ENCODE data around the gene MED29.
"Not testable (repeated sequence)": the region's sequence is repeated elsewhere in the genome, so short reads cannot be mapped to it uniquely, and the experiment has no call there.

The MED29 gene

GRCh38 chr19:39370735-39371134, 20.4 kb upstream of the MED29 start:
- H3K4me3 ChIP-seq (ENCODE audit: extremely low read depth, insufficient read depth, low read length, poor library complexity, severe bottlenecking), result no peak overlapping the region
- WGBS, 2 experiments (ENCODE audit: insufficient coverage in 2 of 2), result 100% methylated on average over 2 to 5 of the region's 5 CpGs
- H3K9me3 ChIP-seq (ENCODE audit: control insufficient read depth, low read length), result no peaks in the 10 kb centered on the region
- no peak overlapping the region for H3K27ac ChIP-seq (ENCODE audit: low read depth, low read length, severe bottlenecking)
- H3K4me1 ChIP-seq (ENCODE audit: control insufficient read depth, insufficient read depth, low read length, poor library complexity, severe bottlenecking), result no peaks in the 10 kb centered on the region
- peaks cover 93% of the 10 kb centered on the region for H3K36me3 ChIP-seq (ENCODE audit: control insufficient read depth, insufficient read depth, low read length)

GRCh38 chr19:39372047-39372802, 19.0 kb upstream of the MED29 start:
- Histone ChIP-seq H3K27ac (ENCODE audit: low read depth, low read length, severe bottlenecking) (no peak overlapping the region), H3K9me3 (ENCODE audit: control insufficient read depth, low read length) (no peaks in the 10 kb centered on the region), H3K4me1 (ENCODE audit: control insufficient read depth, insufficient read depth, low read length, poor library complexity, severe bottlenecking) (no peaks in the 10 kb centered on the region), H3K36me3 (ENCODE audit: control insufficient read depth, insufficient read depth, low read length) (peaks cover 93% of the 10 kb centered on the region), H3K4me3 (ENCODE audit: extremely low read depth, insufficient read depth, low read length, poor library complexity, severe bottlenecking) (no peak overlapping the region)
- 78 to 88% methylated on average over 5 to 8 of the region's 8 CpGs for WGBS, 2 experiments (ENCODE audit: insufficient coverage in 2 of 2)

GRCh38 chr19:39372941-39373340, 18.2 kb upstream of the MED29 start:
- WGBS, 2 experiments (ENCODE audit: insufficient coverage in 2 of 2), result 94 to 100% methylated on average over 1 to 2 of the region's 2 CpGs
- Histone ChIP-seq H3K4me3 (ENCODE audit: extremely low read depth, insufficient read depth, low read length, poor library complexity, severe bottlenecking) (no peak overlapping the region), H3K4me1 (ENCODE audit: control insufficient read depth, insufficient read depth, low read length, poor library complexity, severe bottlenecking) (no peaks in the 10 kb centered on the region), H3K9me3 (ENCODE audit: control insufficient read depth, low read length) (no peaks in the 10 kb centered on the region), H3K27ac (ENCODE audit: low read depth, low read length, severe bottlenecking) (no peak overlapping the region), H3K36me3 (ENCODE audit: control insufficient read depth, insufficient read depth, low read length) (peaks cover 94% of the 10 kb centered on the region)

GRCh38 chr19:39375929-39376328, 15.2 kb upstream of the MED29 start:
- no peak overlapping the region for H3K27ac ChIP-seq (ENCODE audit: low read depth, low read length, severe bottlenecking)
- H3K4me3 ChIP-seq (ENCODE audit: extremely low read depth, insufficient read depth, low read length, poor library complexity, severe bottlenecking), result no peak overlapping the region
- no peaks in the 10 kb centered on the region for H3K4me1 ChIP-seq (ENCODE audit: control insufficient read depth, insufficient read depth, low read length, poor library complexity, severe bottlenecking)
- peaks cover 96% of the 10 kb centered on the region for H3K36me3 ChIP-seq (ENCODE audit: control insufficient read depth, insufficient read depth, low read length)
- no peaks in the 10 kb centered on the region for H3K9me3 ChIP-seq (ENCODE audit: control insufficient read depth, low read length)

- WGBS, 2 experiments (ENCODE audit: insufficient coverage in 2 of 2), result 95 to 99% methylated on average over 12 to 17 of the region's 18 CpGs
- Histone ChIP-seq H3K4me1 (ENCODE audit: control insufficient read depth, insufficient read depth, low read length, poor library complexity, severe bottlenecking) (no peaks in the 10 kb centered on the region), H3K36me3 (ENCODE audit: control insufficient read depth, insufficient read depth, low read length) (peaks cover 93% of the 10 kb centered on the region)
Measured at GRCh38 chr19:39377373-39378362, 13.5 kb upstream of the MED29 start.

GRCh38 chr19:39379366-39379765, 11.8 kb upstream of the MED29 start:
- H3K4me1 ChIP-seq (ENCODE audit: control insufficient read depth, insufficient read depth, low read length, poor library complexity, severe bottlenecking); H3K9me3 ChIP-seq (ENCODE audit: control insufficient read depth, low read length); H3K4me3 ChIP-seq (ENCODE audit: extremely low read depth, insufficient read depth, low read length, poor library complexity, severe bottlenecking); H3K27ac ChIP-seq (ENCODE audit: low read depth, low read length, severe bottlenecking): not testable (repeated sequence)
- H3K36me3 ChIP-seq (ENCODE audit: control insufficient read depth, insufficient read depth, low read length), result peaks cover 96% of the 10 kb centered on the region
- 100% methylated on average over 3 of the region's 4 CpGs; no CpG with 5 or more reads in 1 of the 2 experiments for WGBS, 2 experiments (ENCODE audit: insufficient coverage in 2 of 2)

More at GRCh38 chr19:39377373-39378362, 13.5 kb upstream of the MED29 start:
- no peak overlapping the region for H3K27ac ChIP-seq (ENCODE audit: low read depth, low read length, severe bottlenecking)
- no peaks in the 10 kb centered on the region for H3K9me3 ChIP-seq (ENCODE audit: control insufficient read depth, low read length)
- H3K4me3 ChIP-seq (ENCODE audit: extremely low read depth, insufficient read depth, low read length, poor library complexity, severe bottlenecking), result no peak overlapping the region

GRCh38 chr19:39379865-39380396, 11.2 kb upstream of the MED29 start:
- Histone ChIP-seq H3K4me3 (ENCODE audit: extremely low read depth, insufficient read depth, low read length, poor library complexity, severe bottlenecking) (no peak overlapping the region), H3K27ac (ENCODE audit: low read depth, low read length, severe bottlenecking) (no peak overlapping the region), H3K9me3 (ENCODE audit: control insufficient read depth, low read length) (no peaks in the 10 kb centered on the region), H3K36me3 (ENCODE audit: control insufficient read depth, insufficient read depth, low read length) (peaks cover 96% of the 10 kb centered on the region), H3K4me1 (ENCODE audit: control insufficient read depth, insufficient read depth, low read length, poor library complexity, severe bottlenecking) (no peaks in the 10 kb centered on the region)
- WGBS, 2 experiments (ENCODE audit: insufficient coverage in 2 of 2), result 98% methylated on average over 11 to 13 of the region's 14 CpGs

GRCh38 chr19:39380521-39381502, 10.4 kb upstream of the MED29 start:
- 91 to 99% methylated on average over 4 to 14 of the region's 17 CpGs for WGBS, 2 experiments (ENCODE audit: insufficient coverage in 2 of 2)
- H3K27ac ChIP-seq (ENCODE audit: low read depth, low read length, severe bottlenecking), result no peak overlapping the region
- H3K4me1 ChIP-seq (ENCODE audit: control insufficient read depth, insufficient read depth, low read length, poor library complexity, severe bottlenecking), result peaks cover 2% of the 10 kb centered on the region
- H3K4me3 ChIP-seq (ENCODE audit: extremely low read depth, insufficient read depth, low read length, poor library complexity, severe bottlenecking), result no peak overlapping the region
- no peaks in the 10 kb centered on the region for H3K9me3 ChIP-seq (ENCODE audit: control insufficient read depth, low read length)
- H3K36me3 ChIP-seq (ENCODE audit: control insufficient read depth, insufficient read depth, low read length), result peaks cover 96% of the 10 kb centered on the region

- H3K9me3 ChIP-seq (ENCODE audit: control insufficient read depth, low read length), result no peaks in the 10 kb centered on the region
- no peak overlapping the region for H3K27ac ChIP-seq (ENCODE audit: low read depth, low read length, severe bottlenecking)
- no peak overlapping the region for H3K4me3 ChIP-seq (ENCODE audit: extremely low read depth, insufficient read depth, low read length, poor library complexity, severe bottlenecking)
- WGBS, 2 experiments (ENCODE audit: insufficient coverage in 2 of 2), result 92% methylated on average over 8 to 9 of the region's 10 CpGs
- H3K4me1 ChIP-seq (ENCODE audit: control insufficient read depth, insufficient read depth, low read length, poor library complexity, severe bottlenecking), result peaks cover 3% of the 10 kb centered on the region
- H3K36me3 ChIP-seq (ENCODE audit: control insufficient read depth, insufficient read depth, low read length), result peaks cover 96% of the 10 kb centered on the region
Measured at GRCh38 chr19:39381910-39382611, 9.1 kb upstream of the MED29 start.
